ENCODE results near the gene TMEM252.

DNA sequence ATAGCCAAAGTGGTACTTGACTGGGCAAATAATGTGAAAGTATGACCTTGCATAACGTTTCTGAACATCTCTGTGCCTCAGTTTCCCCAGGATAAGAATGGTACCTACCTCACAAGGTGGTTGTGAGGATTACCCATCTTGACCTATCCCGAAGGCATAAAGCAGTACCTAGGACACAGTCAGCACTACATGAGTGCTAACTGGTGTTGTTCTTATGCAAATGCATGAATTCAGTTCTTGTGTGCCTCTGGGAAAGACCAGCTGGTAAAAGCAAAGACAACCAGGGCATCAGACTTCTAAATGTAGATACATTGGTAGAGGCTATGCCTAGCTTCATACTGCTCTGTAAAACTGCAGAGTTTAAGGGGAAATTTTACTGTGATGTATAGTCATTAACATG lies 21.8 kb upstream of the TMEM252 start:
- TF ChIP-seq, protein P1, sequence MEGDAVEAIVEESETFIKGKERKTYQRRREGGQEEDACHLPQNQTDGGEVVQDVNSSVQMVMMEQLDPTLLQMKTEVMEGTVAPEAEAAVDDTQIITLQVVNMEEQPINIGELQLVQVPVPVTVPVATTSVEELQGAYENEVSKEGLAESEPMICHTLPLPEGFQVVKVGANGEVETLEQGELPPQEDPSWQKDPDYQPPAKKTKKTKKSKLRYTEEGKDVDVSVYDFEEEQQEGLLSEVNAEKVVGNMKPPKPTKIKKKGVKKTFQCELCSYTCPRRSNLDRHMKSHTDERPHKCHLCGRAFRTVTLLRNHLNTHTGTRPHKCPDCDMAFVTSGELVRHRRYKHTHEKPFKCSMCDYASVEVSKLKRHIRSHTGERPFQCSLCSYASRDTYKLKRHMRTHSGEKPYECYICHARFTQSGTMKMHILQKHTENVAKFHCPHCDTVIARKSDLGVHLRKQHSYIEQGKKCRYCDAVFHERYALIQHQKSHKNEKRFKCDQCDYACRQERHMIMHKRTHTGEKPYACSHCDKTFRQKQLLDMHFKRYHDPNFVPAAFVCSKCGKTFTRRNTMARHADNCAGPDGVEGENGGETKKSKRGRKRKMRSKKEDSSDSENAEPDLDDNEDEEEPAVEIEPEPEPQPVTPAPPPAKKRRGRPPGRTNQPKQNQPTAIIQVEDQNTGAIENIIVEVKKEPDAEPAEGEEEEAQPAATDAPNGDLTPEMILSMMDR (IDR thresholded peaks at IDR 0.05) = no peak
- TF ChIP-seq POLR2A (IDR thresholded peaks at IDR 0.05) = no peak

All from lower leg skin (tissue), 3 donors.